Ovary (tissue), 9 donors: Measurements from ENCODE around the gene MEGF9. TPM values are rescaled to one million over a fixed set of nuclear protein-coding genes. Genes with fewer than 3 reads are reported as not detected.

ENCODE experiments used
- DNase-seq, 5 donors: peaks; one replicate each; pipeline ENCODE4 v3.0.0-alpha.2; 2019 to 2020
- H3K27ac ChIP-seq, 2 donors: fragments of 200-600 bp; one replicate each; pipeline versions ENCODE4 v1.5.1 to v1.8.0; 2019 to 2022
- H3K27me3 ChIP-seq: fragments of 200-600 bp; one replicate; pipeline ENCODE4 v1.8.0; 2022
- H3K36me3 ChIP-seq: fragments of 200-600 bp; sonication (generic); one replicate; pipeline ENCODE4 v1.5.1; 2019
- H3K4me1 ChIP-seq: one replicate; pipeline ENCODE4 v1.8.1; 2013; ENCODE audit warnings: mild to moderate bottlenecking, moderate library complexity; ENCODE audit not compliant: insufficient read depth
- H3K4me3 ChIP-seq: fragments of 200-600 bp; sonication (generic); one replicate; pipeline ENCODE4 v1.5.1; 2017
- H3K9me3 ChIP-seq, 2 donors: fragments of 200-600 bp in 1 of 2; sonication (generic) in 1 of 2; one replicate each; pipeline versions ENCODE4 v1.5.1 to v1.8.1; 2013 to 2019; ENCODE audit warnings: mild to moderate bottlenecking in 1 of 2, moderate library complexity in 1 of 2
- CTCF ChIP-seq, 3 donors: fragments of 450-650 bp in 2 of 3; fragments of 200-600 bp in 1 of 3; IDR thresholded peaks; one replicate each; pipeline versions ENCODE4 v1.5.1 to v1.8.0; 2016 to 2022; ENCODE audit warnings: antibody characterized with exemption in 3 of 3, mild to moderate bottlenecking in 1 of 3
- EP300 ChIP-seq: sonication (generic); formaldehyde crosslinking; IDR thresholded peaks from one replicate; pipeline ENCODE4 v1.6.1; 2017; ENCODE audit warnings: antibody characterized with exemption
- POLR2A ChIP-seq: fragments of 450-650 bp; IDR thresholded peaks from one replicate; pipeline ENCODE4 v1.6.1; 2017; ENCODE audit warnings: antibody characterized with exemption, mild to moderate bottlenecking, moderate library complexity
- WGBS, 3 donors: extraction: QIAGEN DNeasy Blood & Tissue Kit in 1 of 3; methylation state at CpG; one replicate each; pipeline versions ENCODE4 v1.1.5 to v1.1.7; 2013 to 2017; 5-methylcytosine and 5-hydroxymethylcytosine counted together
- intact Hi-C, 4 donors: fragments of 100-400 bp; cut with DNase I; formaldehyde crosslinking; loops; one replicate each; pipeline versions ENCODE4 v1.11.0 to v1.15.1; 2022 to 2023
- polyA plus RNA-seq, 2 donors: library from polyadenylated mRNA; stranded (reverse); fragments of 200-250 nt in 1 of 2; fragments of 350-450 nt in 1 of 2; fragmentation: Illumina TruSeq in 1 of 2; extraction: RNeasy Lipid Tissue Mini Kit (QIAGEN cat#74804) in 1 of 2; gene quantifications; one replicate each; pipeline ENCODE4 v1.2.3, GENCODE V29; 2013 to 2014
- total RNA-seq, 7 donors: library from RNA; depleted of rRNA in 2 of 7; stranded (reverse); fragments of >200 nt in 2 of 7; fragmentation: NEBNext Ultra II Directional in 3 of 7; extraction: Animal tissue kit (Norgen Biotek cat#: 25700) in 3 of 7; gene quantifications; one replicate each; pipeline versions ENCODE4 v1.1.0 to v1.2.4, GENCODE V29; 2016 to 2023
- donor health status: DM: no; HTN: no; CAD: no; lungs with moderate emphysema.
- donor health status: DM: no; HTN: no; CAD: no.
- donor health status: Bipolar disorder and iron deficiency.
- donor health status: DM: yes; HTN: yes; CAD: no.
- donor health status: DM: no; HTN: no; CAD: no.
- donor health status: DM: yes; HTN: yes; CAD: no.

Gene MEGF9
- total and polyA plus RNA-seq, 9 donors = 9.9 to 27.3 (median 14.6) TPM

DNA sequence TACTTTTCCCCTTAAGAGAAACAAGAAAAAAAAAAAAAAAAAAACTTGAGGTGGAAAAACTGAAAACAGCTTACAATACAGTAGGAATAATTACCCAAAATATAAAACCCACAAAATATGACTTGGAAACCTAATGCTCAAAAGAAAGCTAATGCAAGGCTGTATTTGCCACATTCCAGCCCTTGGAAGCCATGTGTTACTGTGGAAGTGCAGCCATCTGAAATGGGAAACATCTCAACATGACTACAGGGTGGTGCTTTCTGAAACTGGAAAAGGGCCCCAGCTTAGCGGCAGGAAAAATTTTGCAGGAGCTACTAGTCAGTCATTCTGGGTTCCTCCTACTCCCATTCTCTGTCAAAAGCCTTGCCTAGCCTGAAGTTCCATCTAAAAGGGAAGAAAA lies 154.7 kb downstream of the MEGF9 start:
- Histone ChIP-seq H3K4me1 (peaks cover 20% of the 10 kb centered on the region), H3K27ac (peak overlapping the region in 1 of 2 donors; percentile 37), H3K27me3 (no peaks in the 10 kb centered on the region), H3K36me3 (no peaks in the 10 kb centered on the region), H3K4me3 (no peak overlapping the region), H3K9me3 (no peaks in the 10 kb centered on the region)
- DNase-seq = no peak
- intact Hi-C loops = no loop called here
- 7 to 15% (median 8%) methylated on average over 1 of the region's 1 CpG for WGBS, 3 donors
- no peak for TF ChIP-seq CTCF (IDR thresholded peaks at IDR 0.05)
- no peak for TF ChIP-seq EP300
- TF ChIP-seq POLR2A = no peak

- intact Hi-C loops = no loop called here
- H3K4me1 ChIP-seq = peaks cover 20% of the 10 kb centered on the region
- DNase-seq = no peak
- no peak overlapping the region for H3K27ac ChIP-seq
- WGBS, 3 donors = 86 to 97% (median 95%) methylated on average over 3 of the region's 3 CpGs
- no peaks in the 10 kb centered on the region for H3K36me3 ChIP-seq
- H3K4me3 ChIP-seq = no peak overlapping the region
- H3K9me3 ChIP-seq = no peaks in the 10 kb centered on the region
- TF ChIP-seq POLR2A (no peak), EP300 (no peak), CTCF (IDR thresholded peaks at IDR 0.05) (no peak)
- H3K27me3 ChIP-seq = no peaks in the 10 kb centered on the region
Observed at GRCh38 chr9:120558454-120558853, 155.8 kb downstream of the MEGF9 start.

GRCh38 chr9:120557205-120557604 lies 157.1 kb downstream of the MEGF9 start:
- peaks cover 15% of the 10 kb centered on the region for H3K4me1 ChIP-seq

DNA sequence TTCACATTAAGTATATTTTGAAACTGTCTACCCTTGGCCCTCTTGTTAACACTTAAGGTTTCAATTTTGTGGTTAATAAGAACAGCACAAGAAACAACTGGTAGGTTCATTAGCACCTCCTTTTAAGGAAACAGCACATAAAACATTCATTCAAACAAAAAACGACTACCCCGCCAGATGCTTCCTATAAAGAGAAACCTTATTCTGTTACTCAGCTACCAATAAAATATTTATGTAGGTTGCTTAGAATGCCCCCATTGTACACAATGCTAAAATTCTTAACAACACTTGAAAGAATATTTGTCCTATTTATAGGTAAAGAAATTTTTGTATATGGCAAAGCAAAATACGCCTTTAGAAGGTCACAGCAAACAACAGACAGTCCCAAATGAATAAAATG lies 157.5 kb downstream of the MEGF9 start:
- Histone ChIP-seq H3K4me3 (no peak overlapping the region), H3K27me3 (no peaks in the 10 kb centered on the region), H3K4me1 (peaks cover 15% of the 10 kb centered on the region), H3K27ac (no peak overlapping the region), H3K9me3 (no peaks in the 10 kb centered on the region), H3K36me3 (no peaks in the 10 kb centered on the region)
- TF ChIP-seq EP300 (no peak), POLR2A (no peak), CTCF (IDR thresholded peaks at IDR 0.05) (no peak)
- intact Hi-C loops = no loop called here
- no peak for DNase-seq
- WGBS, 3 donors = 83 to 88% (median 86%) methylated on average over 3 of the region's 3 CpGs

More at GRCh38 chr9:120557205-120557604, 157.1 kb downstream of the MEGF9 start:
- no peak overlapping the region for H3K4me3 ChIP-seq
- no peaks in the 10 kb centered on the region for H3K27me3 ChIP-seq
- no peaks in the 10 kb centered on the region for H3K9me3 ChIP-seq
- WGBS, 3 donors = 42 to 72% (median 45%) methylated on average over 2 of the region's 2 CpGs
- intact Hi-C loops = no loop called here
- DNase-seq = no peak
- no peak overlapping the region for H3K27ac ChIP-seq
- no peaks in the 10 kb centered on the region for H3K36me3 ChIP-seq
- TF ChIP-seq POLR2A = no peak
- no peak for TF ChIP-seq CTCF (IDR thresholded peaks at IDR 0.05)
- no peak for TF ChIP-seq EP300
